ENCODE data around the gene AMH. TPM values are rescaled to one million over a fixed set of nuclear protein-coding genes. Genes with fewer than 3 reads are reported as not detected.
A peak's percentile ranks its signal among the peaks of the same experiment; 100 is the strongest.

Gene AMH
- polyA plus RNA-seq, 1 of the 3 experiments (the other 2 are of a cell fraction), result 18.1 TPM

GRCh38 chr19:2294687-2295335, 45.7 kb downstream of the AMH start (continued):
- TF ChIP-seq YY1 (IDR thresholded peaks at IDR 0.05; ENCODE audit: low read depth) (no peak), POLR2AphosphoS5 (IDR thresholded peaks at IDR 0.05; ENCODE audit: low read depth, low read length) (peak; percentile 92), RAD21 (IDR thresholded peaks at IDR 0.05; ENCODE audit: low read length) (no peak), FOXM1 (IDR thresholded peaks at IDR 0.05; ENCODE audit: low read depth) (no peak), EP300 (IDR thresholded peaks at IDR 0.05; ENCODE audit: borderline replicate concordance in 1 of 2, low read depth in 1 of 2, low read length in 1 of 2) (peak; percentile 30 to 86; a peak in 2 of 4 replicates), ZBTB33 (IDR thresholded peaks at IDR 0.05; ENCODE audit: borderline replicate concordance, low read depth) (peak; percentile 60; the same call in 1 of the 2 replicates), ELF1 (IDR thresholded peaks at IDR 0.05) (no peak), RXRA (IDR thresholded peaks at IDR 0.05; ENCODE audit: borderline replicate concordance, low read depth) (peak; percentile 80; the same call in 1 of the 2 replicates)
- TF ChIP-seq, protein P1, sequence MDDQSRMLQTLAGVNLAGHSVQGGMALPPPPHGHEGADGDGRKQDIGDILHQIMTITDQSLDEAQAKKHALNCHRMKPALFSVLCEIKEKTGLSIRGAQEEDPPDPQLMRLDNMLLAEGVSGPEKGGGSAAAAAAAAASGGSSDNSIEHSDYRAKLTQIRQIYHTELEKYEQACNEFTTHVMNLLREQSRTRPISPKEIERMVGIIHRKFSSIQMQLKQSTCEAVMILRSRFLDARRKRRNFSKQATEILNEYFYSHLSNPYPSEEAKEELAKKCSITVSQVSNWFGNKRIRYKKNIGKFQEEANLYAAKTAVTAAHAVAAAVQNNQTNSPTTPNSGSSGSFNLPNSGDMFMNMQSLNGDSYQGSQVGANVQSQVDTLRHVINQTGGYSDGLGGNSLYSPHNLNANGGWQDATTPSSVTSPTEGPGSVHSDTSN (IDR thresholded peaks at IDR 0.05), result peak; percentile 93

- H3K79me2 ChIP-seq (ENCODE audit: insufficient read depth), result no peaks in the 10 kb centered on the region
- 90% methylated on average over 16 of the region's 16 CpGs for WGBS (ENCODE audit: low lambda C conversion rate)
- ChIA-PET CTCF (interaction anchor here (0.6 to 4.7 kb wide), 6 partner anchors 10 to 160 kb away, joined by 3 to 53 read pairs (median 4); no protein-coding TSS in a partner anchor), POLR2A (interaction anchor here (1.3 to 1.4 kb wide), 2 partner anchors 25 to 26 kb away, joined by 4 to 6 read pairs; no protein-coding TSS in a partner anchor)
- H3K9me3 ChIP-seq, result no peaks in the 10 kb centered on the region
- no peak overlapping the region for H3K4me2 ChIP-seq
- no peak overlapping the region for H3K9ac ChIP-seq
- H3K9me2 ChIP-seq, result no peaks in the 10 kb centered on the region
- H3K4me3 ChIP-seq (ENCODE audit: low read depth in 2 of 2, low read length in 1 of 2), result no peak overlapping the region
- H3K27me3 ChIP-seq (ENCODE audit: insufficient read depth), result peaks cover 10% of the 10 kb centered on the region
- H3F3A ChIP-seq (replicated peaks; ENCODE audit: insufficient read depth), result peaks cover 28% of the 10 kb centered on the region
- no peak overlapping the region for H3K27ac ChIP-seq (ENCODE audit: low read depth in 2 of 2, low read length in 1 of 2)
- no peaks in the 10 kb centered on the region for H3K36me3 ChIP-seq (replicated peaks in 1 of 2; ENCODE audit: control insufficient read depth in 1 of 2, insufficient read depth in 2 of 2, low read length in 1 of 2)
- peaks cover 6% of the 10 kb centered on the region; the same call in 1 of the 2 replicates for H4K20me1 ChIP-seq (ENCODE audit: insufficient read depth)
- peaks cover 4 to 25% of the 10 kb centered on the region in 2 experiments; a peak in 1 of 4 replicates for H3K4me1 ChIP-seq (ENCODE audit: control insufficient read depth in 1 of 2, insufficient read depth in 2 of 2, low read depth in 1 of 2, low read length in 1 of 2)
- no peak overlapping the region for H2AFZ ChIP-seq (ENCODE audit: low read depth)
- TF ChIP-seq FOXJ3 (CRISPR knock-in tag; IDR thresholded peaks at IDR 0.05) (no peak), SIN3A (IDR thresholded peaks at IDR 0.05; ENCODE audit: borderline replicate concordance, low read depth, low read length) (no peak), MAX (IDR thresholded peaks at IDR 0.05; ENCODE audit: low read depth) (no peak), SMC3 (IDR thresholded peaks at IDR 0.05; ENCODE audit: low read depth, low read length) (no peak)
- TF ChIP-seq, protein P1 (IDR thresholded peaks at IDR 0.05), result no peak
- DNase-seq, result no peak
Observed at GRCh38 chr19:2296141-2296540, 47.0 kb downstream of the AMH start.
